AG08395 (cell line): ENCODE data around the gene SMPD3.

ENCODE experiments used
- DNase-seq: peaks from one replicate; pipeline ENCODE4 v3.0.0; 2012; ENCODE audit warnings: mixed read lengths, low spot score

SMPD3 gene

DNA sequence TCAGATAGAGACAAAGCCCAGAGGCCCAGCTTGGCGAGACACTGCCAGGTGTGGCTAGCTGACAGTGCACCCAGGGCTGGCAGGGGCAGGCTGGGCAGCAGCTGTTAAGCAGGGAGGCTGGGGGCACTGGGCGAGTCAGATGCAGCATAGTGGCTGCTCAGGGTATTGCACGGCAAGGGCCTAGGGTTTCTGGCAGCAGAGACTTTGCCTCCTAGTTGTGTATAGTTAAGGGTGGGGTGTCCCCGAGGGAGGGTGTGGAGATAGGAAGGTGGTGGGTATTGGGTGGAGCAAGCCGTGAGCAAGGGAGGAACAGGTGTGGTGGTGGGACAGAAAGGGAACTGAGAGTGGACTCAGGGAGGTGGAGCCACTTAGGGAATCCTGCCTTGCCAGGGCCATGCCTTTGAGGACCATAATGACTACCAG lies 66.0 kb downstream of the SMPD3 start:
- no peak for DNase-seq

GRCh38 chr16:68381363-68381724 lies 67.0 kb downstream of the SMPD3 start:
- no peak for DNase-seq

DNA sequence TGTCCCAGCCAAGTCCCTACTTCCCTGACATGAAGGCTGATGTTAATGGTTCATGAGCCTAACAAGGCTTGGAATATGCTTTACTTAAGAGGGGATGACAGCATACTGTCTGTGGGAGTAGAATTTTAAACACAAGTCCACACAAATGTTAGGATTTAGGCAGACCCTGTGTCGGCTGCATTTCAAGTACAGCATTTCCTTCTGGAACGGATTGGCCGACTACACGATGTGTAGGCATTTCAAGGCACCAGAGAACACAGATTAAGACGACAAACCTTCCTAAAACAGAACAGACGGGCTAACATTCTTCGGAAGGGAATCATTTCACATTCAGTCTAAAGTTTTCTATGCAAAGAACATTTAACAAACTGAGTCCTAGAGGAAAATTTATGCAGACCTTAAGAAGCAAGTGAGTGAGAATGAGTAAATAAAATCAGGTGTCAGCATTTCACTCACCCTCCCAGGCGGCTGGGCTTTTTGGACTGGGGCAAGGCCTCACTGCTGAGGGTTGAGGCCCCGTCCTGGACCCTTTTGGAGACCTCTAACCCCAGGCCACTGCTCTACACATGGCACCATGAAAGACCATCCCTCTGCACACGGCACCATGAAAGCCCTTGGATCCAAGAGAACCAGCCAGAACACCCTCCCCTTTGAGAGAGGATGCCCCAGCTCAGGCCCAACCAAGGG lies 67.5 kb downstream of the SMPD3 start:
- no peak for DNase-seq

- DNase-seq = no peak
These were observed 68.0 kb downstream of the SMPD3 start for GRCh38 chr16:68380348-68380670.

DNA sequence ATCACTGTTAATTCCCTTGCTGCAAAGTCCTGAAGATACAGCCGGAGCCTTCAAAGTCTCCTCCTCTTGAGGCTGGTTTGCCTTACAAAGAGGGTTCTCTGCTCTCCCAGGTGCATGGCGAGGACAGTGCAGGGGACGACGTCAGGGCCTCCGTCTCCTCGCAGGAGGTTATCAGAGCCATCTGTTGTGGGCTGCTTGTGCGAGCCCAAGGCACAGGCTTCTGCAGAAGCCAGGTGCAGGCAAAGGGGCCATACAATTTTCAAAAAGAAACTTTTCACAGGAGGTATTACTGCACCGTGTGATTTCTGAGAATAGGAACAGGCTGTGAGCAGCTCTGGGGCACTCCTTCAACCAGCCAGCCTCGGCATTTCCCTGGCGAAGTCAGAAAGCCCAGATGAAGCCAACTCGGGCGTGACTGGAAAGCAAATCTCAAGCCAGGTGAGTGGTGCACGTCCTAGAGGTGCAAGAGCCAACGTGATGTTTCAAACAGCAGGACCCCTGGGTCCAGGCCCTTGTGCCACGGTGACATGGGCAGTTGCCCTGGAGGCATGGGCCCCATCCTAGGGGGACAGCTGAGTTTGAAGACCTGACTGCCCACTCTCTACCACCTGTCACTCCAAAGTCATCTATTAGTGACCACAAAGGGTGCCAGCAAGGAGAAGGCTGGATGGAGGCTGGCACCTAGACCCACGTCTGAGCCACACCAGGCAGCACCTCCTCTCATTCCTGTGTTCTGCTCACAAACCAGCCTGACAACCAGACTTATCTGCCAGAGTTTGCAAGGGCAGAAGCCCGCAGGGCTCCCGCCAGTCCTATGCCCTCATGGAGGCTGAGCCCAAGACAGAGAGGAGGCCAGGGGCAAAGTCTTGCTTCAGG lies 68.6 kb downstream of the SMPD3 start:
- DNase-seq = no peak

DNA sequence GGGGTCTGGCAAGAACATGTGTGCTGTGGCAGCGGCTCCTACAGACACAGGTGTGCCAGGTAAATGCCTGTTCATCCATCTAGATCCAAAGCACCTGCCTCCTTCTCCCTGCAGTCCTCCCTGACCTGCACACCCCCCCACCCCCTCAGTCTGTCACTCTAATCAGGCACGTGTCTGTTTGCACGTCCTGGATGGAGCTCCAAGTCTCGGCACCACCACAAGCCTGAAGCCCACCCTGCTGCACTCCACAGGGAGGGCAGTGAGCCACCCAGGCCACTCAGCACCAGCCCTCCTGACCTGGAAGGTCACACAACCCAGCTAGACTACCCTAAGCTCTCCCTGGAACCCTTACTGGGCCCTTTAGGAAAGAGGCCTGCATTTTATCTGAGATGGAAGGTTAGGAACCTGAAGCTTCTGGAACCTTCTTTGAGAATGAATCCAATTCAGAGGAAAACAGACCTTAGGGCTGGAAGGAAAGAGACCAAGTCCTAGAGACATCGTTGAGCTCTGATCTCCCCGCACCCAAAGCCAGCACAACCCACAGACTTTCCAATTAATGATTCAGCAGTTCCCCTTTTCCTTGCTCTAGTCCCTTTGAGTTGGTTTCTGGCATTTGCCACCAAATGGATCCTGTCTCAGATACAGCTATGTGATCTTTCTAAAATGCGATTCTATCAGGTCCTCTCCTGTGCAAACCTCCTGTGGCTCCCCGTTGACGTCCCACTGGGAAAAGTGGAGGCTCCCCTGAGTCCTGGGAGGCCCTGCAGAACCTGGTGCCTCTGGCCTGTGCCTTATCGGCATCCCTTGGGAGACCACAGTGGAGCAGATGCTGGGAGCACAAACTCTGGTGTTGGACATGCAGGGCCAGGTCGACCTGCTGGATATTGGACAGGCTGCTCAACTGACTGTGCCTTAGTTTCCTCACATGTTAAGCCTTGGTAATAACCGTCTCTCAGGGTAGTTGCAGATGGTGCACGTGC lies 69.6 kb downstream of the SMPD3 start:
- DNase-seq = no peak

GRCh38 chr16:68377667-68378393 lies 70.5 kb downstream of the SMPD3 start:
- DNase-seq = no peak

- no peak for DNase-seq
These were observed 71.1 kb downstream of the SMPD3 start for GRCh38 chr16:68377221-68377620.

- DNase-seq = no peak
These were observed 71.7 kb downstream of the SMPD3 start for GRCh38 chr16:68376590-68376989.

- no peak for DNase-seq
These were observed 72.3 kb downstream of the SMPD3 start for GRCh38 chr16:68375801-68376536.

DNA sequence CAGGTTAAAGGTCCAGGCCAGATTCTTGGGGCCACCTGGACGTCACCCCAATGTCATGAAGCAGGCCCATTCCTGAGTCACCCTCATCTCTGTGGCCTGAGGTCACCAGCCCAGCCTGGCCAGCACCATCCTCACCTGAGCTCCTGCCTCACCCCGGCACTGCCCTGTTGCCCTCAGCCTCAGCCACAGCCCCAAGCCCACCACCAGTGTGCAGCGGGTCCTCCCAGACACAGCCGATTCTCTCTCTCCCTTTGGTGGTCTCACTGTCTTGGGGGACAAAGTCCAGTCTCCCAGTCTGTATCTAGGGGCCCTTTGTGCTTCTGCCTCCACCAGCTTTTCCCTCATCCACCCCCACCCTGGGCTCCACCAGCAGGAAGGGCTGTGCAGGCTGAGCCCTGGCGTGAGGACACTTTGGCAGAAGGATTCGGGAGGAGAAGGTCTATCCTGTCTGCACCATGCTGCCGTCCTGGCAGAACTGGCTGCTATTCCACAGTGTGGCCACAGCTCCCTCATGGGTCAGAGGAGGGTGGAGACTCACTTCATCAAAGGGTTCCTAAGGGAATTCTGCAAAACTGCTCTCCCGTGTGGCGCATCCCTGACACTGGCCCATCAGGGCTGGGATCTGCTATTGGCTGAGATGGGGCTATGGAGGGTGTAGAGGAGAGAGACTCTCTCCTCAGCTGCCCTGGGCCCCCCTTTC lies 73.2 kb downstream of the SMPD3 start:
- DNase-seq = no peak

DNA sequence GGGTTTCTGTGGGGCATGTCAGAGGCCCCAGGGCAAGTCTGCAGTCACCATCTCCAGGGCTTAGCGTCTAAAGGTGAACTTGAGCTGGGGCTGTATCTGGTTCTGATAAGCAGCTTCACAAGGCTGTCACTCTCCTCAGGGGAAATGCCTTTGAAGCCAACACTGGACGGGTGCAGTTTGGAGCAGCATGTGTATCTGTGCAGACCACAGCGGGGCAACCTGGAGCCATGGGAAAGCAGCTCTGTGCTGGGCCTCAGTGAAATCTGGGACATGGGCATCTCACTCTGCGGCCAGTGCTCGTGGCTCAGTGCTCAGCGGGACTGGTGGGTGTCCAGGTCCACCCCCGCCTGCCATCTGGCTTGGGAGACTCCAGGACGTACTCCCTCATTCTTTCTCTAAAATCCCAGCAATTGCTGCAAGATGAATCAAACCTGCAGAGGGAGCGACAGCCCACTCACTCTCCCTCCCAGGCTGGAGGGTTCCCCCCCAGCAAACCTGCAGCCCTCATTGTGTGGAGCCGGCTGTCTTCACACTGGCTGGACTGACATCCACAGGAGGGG lies 74.0 kb downstream of the SMPD3 start:
- no peak for DNase-seq

DNA sequence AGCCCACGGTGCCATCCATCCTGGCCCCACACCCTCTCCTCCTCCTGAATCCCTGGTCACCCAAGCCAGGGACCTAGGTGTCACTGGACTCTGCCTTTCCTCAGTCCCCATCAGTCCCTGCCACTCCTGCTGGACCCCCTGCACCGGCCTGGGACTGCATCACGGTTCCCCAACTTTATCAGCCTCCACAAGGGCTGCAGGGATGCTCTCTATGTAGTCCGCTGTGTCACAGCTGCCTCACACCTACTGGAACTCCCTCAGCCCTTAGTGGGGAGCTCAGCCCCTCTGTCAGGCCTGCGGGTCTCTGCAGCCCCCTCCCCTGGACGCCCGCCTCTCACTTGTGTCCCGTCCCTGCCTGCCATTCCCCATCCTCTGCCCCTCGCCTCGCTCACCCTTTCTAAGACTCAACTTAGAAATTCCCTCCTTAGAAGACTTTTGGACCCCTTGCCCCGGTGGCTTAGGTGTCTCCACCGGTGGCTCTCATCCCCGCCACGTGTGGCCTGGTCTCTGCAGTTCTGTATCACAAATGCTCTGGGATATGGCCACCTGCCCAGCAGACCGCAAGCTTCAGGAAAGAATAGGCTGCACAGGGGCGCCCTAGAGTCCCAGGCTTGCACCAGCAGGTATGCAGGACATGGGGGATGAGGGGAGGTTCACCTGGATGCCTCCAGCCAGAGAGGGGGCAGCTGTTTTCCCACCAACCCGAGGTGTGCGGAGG lies 74.6 kb downstream of the SMPD3 start:
- DNase-seq = no peak

GRCh38 chr16:68372806-68373205 lies 75.5 kb downstream of the SMPD3 start:
- no peak for DNase-seq

DNA sequence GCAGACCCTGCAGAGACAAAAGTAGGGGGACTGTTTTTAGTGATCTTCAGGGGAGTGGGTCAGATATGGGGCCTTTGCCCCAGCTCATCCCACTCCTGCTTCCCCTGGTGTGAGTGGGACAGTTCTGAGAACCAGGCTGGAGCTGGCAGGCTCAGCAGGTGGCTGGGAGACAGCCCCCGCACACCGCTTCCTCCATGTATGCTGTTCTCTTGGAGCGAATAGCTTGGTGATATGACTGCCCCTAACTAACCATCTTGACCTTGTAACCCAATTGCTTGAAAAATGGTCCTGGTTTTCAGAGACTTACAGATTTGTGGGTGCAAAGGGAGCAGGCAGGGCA lies 76.0 kb downstream of the SMPD3 start:
- no peak for DNase-seq

DNA sequence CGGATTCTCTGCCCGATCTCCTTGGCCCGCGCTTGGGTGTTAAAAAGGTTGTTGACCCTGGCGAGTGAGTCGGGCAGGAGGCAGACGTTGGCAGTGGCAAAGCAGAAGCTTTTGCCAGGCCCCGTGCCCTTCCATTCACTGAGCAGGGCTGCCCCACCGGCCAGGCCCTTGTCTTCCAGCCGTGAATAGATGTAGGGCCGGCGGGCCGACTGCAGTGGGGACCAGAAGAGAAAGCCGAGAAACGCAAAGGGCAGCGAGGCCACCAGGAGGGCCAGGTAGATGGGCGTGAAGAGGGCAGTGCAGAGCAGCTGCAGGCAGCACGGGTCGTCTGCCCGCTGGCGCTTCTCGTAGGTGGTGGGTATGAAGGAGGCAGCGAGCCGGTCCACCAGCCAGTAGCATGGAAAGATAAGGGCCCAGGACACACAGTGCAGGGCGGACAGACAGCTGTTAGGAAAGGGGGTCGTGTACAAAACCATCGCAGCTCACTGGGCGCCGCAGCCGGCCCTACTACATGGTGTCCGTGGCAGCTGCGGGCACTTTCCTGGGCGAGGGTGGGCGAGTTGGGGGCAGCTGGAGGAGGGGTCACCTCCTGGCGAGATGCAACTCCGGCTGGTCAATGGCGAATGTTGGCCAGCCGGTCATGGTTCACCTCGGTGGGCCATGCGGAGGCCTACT lies 76.5 kb downstream of the SMPD3 start:
- no peak for DNase-seq

DNA sequence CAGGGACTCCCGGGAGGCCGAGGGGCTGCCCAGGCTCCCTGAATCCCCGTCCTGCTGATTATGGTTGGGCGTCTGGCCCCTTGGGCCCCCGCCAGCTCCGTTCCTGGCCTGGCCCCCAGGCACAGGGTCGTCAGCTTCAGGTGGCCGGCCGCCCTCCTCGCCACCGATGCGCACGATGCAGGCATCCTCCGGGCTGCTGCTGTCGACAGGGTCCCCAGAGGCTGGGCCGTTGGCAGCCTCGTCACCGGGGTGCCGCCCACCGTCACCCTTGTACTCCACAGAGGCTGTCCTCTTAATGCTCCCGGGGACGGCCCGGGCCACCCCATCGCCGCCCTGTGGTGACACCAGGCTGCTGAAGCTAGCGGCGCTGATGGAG lies 77.0 kb downstream of the SMPD3 start:
- no peak for DNase-seq

- no peak for DNase-seq
These were observed 77.6 kb downstream of the SMPD3 start for GRCh38 chr16:68370581-68371275.
